Muscle of arm (tissue), 12 donors: ENCODE results near the gene C12orf50. TPM values are rescaled to one million over a fixed set of nuclear protein-coding genes. Genes with fewer than 3 reads are reported as not detected.
"Not testable (repeated sequence)": the region's sequence is repeated elsewhere in the genome, so short reads cannot be mapped to it uniquely, and the experiment has no call there.

Experiments used
- DNase-seq: peaks from one replicate; pipeline ENCODE4 v3.0.0-alpha.2; 2013
- polyA plus RNA-seq, 12 donors: library from polyadenylated mRNA; unstranded; fragments of 120-200 nt; gene quantifications; one replicate each; pipeline ENCODE4 v1.2.1, GENCODE V29; 2013; ENCODE audit not compliant: insufficient read length in 12 of 12

C12orf50 gene
- polyA plus RNA-seq, 12 donors, result 0.14 to 0.48 (median 0.20) TPM; not detected in 2

DNA sequence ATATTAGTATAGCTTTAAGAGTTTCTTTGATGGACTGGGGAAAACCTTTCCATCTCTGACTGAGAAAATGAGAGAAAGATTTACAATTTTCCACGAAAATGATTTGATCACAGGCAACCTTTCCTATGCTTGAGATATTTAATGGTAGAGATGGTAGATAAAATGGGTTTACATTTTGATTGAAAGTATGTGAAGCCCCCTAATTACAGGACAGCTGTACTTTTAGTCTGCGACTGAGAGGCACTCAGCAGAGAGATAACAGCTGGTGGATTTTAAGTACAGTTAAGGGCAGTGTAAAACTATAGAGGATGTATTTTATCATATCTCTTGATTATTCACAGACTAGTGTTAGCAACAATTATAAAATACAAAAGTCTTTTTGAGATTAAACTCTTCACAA is 40.7 kb downstream of the C12orf50 start:
- no peak for DNase-seq

DNA sequence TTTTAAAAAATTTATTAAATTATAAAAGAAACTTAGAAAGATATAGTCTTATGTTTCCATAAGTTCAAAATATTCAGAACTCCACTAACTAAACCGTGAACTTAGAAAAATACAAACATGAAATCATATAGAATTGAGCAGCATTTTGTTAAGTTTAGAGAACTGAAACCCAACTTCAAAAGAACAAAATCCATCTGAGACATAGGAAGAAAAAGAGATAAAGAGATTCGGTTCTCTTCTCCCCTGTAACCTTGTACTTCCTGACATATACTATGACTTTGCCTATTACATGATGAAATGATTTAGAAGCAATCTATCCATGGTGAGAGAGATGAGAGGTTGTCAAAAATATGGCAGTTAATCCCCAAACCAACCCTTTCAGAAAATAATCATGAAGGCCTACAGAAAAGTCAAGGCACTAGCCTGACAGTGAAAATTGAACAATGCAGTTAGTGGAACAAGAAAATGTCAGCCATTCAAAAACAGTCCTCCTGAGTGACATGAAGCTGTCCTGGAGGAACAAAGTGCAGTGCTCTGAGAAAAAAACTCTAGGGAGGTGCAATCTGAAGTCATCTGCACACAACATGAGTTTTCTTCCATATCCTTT is 44.0 kb downstream of the C12orf50 start:
- no peak for DNase-seq

DNA sequence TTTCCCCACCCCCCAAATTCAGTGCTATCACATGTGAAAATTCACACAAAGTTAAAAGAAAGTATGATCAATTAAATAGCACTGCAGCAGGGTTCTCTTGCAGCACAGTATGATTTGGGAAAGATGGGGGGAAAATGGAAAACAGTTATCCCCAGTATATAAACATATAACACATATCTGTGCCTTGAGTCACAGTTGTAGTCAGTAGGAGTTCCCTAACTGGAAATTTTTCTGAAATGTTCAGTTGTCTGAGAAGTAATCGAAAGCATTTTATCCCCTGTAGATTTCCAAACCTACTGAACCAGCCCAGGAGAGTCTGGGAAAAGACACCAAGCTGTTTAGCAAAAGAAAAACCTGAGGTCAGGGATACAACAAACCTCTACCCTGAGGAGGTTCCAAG is 47.0 kb downstream of the C12orf50 start:
- no peak for DNase-seq

DNA sequence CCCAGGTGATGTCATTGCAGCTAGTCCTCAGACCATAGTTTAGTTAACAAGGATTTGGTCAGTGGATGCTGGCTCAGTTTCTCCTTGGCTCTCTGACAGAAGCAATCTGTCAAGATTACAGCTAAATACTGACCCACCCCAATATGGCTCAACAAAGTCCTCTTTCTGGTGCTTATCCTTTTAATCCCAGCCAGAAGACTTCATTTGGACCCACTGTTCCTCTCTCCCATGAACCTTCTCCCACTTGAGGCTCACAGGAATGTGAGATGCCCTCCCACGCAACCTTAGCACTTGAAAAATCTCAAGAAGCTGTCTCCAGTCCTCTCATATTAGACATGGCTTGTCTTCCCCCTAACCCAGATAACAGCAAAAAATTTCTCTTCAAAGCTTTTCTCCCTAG is 47.7 kb downstream of the C12orf50 start:
- DNase-seq, result no peak

DNA sequence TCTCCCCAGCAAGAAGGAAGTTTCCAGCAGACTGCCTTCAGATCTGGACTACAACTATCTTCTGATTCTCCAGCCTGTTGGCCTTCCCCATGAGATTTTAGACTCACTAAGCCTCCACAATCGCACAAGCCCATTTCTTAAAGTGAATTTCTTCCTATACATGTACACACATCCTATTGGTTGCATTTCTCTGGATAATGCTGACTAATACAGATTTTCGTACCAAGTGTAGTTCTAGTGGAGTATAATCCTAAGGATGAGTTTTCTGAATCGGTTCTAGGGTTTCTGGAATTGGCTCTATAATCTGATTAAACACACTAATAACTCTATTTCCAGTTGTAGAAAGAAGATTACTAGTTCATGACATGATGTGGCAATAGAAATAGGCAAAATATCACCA is 53.3 kb downstream of the C12orf50 start:
- DNase-seq, result no peak

DNA sequence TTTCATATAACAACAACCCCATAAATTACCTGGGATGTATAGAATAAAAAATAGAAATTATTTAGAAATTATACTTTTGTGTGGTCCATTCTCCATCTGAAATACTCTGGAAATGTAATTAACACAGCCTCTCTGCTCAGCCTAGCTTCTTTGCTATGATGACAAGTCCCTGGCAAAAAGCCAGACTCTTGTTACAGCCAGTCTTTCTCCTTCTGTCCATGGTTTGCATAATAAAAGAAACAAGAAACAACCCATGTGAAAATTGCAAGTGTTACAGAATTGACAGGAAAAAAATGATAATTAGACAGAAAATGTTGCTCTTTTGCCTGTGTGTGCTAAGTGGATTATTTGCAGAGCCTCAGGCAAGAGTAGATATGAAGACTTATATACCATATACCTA is 61.3 kb downstream of the C12orf50 start:
- no peak for DNase-seq

DNA sequence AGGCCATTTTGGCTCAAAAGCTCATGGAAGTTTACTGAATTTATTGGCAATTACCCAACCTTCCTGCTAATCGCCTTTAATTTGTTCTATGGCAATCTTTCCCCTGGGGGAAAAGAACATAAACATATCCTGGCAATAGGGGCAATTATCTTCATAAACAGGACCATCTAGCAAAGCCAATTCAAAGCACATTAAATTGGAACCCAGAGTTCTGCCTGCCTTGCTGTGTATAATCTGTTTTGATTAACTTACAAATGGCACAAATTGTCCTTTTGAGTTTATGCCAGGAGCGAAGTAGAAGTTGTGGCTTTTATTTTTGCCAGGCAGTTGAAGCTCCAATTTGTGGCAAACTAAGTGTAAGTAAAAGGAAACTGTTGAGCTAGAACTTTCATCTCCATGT is 68.6 kb downstream of the C12orf50 start:
- no peak for DNase-seq

DNA sequence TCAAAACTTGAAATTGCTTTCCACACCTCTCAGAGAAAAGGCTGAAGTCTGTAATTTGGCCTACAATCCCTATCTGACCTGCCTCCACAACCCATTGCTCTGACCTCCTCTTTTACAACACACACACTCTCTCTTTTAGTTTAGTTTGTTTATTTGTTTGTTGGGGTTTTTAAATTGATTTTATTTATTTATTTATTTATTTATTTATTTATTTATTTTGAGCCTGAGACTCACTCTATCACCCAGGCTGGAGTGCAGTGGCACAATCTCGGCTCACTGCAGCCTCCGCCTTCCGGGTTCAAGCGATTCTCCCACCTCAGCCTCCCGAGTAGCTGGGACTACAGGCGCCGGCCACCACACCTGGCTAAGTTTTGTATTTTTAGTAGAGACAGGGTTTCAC is 75.2 kb downstream of the C12orf50 start:
- not testable (repeated sequence) for DNase-seq

DNA sequence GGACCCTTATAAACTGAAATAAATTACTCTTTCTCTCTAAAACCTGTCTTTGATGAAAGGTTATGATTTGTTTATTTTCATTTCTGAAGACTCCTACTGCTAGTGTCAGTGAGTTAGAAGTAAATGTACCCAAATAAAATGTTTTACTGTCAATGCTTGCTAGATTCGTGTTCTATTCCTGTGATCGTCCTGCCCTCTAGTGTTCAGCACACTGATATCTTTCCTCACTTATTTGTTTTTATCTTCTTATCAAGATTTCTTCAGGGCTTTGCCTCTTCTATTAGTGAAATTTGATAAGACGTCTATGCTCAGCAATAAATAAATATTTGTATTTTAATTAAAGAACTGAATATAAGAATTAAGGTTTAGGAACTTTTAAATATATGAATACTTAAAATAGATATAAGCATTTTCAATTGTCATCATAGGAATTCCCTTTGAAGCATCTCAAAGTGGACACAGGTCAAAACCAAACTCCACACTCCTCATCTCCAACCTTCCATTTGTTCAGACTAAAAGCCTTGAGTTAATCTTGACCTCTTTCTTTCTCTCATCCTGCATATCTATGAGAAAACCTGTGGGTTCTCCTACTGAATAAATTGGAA is 75.8 kb downstream of the C12orf50 start:
- peak; percentile 59 for DNase-seq

DNA sequence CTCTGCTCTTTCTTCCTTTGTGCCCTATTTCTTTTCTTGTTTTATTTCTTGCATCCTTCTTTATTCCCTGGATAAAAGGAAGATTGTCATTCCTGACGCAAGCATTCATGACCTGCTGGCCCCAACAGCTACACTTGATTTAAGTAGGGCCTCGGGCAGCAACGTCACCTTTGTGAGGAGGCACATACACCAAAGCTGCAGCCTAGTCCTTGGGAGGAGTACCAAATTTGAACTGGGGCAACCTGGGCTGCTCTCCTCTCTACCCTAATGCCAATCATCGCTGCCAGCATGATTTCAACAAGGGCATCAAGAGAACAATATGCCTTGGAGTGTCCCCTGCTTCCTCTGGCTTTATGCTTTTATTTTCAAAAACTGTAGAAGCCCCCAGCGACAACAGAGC is 76.4 kb downstream of the C12orf50 start:
- no peak for DNase-seq

DNA sequence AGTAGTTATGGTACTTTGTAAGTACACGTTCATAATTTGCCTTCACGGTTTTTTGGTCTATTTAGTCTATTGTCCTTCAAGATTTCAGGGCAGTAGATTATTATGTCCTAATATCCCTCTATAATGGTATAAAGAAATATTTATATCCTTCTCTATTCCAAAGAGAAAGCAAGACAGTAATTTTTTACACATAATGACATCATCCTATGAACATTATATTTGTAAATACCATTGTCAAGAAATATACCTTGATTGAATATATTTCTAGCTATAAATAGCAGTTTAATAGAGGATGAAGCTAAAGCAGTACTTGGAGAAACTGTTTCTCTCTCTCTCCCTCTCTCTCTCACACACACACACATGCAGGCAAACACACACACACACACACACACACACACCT is 77.0 kb downstream of the C12orf50 start:
- no peak for DNase-seq

DNA sequence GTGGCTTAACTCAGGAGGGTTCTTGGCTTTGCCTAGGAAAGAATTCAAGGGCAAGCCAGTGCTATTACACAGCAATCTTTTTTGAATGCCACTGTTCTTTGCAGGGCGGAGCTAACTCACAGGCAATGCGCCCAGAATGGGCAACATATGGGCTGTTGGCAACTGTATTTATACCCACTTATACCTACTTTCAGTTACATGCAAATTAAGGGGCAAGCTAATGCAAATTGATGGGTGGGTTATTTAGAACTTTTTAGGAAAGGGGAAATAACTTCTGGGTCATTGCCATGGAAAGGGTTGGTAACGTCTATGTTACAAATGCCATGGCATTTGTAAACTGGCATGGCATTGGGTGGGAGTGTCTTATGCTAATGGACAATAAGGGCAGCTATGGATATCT is 85.4 kb downstream of the C12orf50 start:
- DNase-seq, result no peak

DNA sequence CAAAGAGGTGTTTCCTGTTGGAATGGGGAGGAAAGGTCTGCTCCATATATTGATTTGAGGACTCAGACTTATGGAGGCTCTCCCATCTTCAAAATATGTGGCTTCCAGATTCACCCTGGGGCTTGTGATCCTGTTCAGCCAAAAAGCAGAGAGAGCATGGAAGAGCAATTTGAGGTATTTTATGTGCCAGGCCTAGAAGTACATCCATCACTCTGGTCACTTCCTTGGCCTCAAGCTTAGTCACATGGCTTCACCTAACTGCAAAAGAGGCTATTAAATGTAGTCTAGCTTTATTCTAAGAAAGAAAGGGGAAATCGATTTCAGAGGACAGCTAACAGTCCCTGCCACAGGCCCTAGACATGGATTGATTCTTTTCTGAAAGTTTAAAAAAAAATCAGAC is 86.2 kb downstream of the C12orf50 start:
- DNase-seq, result no peak

DNA sequence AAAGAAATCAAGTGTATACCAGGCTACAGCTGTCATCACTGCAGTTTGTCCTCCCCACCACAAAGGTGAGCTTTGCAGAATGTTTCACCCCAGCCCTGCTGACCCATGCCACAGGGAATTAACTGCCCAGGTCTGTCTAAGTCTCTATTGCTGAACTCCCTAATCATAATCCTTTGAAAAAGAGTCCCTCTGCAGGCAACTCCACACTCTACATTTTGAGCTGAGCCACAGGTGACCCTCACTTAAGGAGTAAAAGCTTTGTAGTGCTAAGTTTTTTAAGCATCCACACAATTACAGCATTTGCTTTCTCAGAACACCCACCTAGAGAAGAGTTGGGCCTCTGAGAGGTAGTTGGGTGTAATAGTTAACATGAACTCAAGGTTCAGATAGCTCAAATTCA is 90.0 kb downstream of the C12orf50 start:
- DNase-seq, result no peak

DNA sequence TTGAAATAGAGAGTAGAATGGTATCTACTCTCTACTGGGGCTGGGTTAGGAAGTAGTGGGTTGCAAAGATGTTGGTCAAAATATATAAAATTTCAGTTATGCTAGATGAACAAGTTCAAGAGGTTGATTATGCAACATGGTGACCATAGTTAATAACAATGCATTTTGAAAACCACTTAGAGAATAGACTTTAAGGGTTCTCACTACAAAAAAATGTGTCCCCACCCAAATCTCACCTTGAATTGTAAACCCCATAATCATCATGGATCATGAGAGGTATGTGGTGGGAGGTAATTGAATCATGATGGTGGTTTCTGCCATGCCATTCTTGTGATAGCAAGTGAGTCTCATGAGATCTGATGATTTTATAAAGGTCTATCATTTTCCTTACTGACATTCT is 94.0 kb downstream of the C12orf50 start:
- DNase-seq, result no peak

DNA sequence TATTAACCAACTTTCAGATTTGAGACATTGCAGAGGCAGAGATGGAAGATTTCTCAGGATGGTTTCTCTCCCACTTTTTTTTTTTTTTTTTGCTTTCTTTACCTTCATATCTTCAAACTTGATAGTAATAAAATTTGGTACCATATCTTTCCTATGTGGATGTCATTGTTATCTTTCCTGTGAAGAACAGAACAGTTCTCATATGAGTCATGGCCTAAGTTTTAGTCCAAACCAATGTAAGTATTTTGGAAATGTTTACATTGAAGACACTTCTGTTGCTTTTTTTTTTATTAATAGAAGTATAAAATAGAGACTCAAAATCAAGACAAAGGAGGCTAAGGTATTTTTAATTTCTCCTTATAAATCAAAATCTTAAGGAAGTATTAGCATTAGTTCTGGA is 95.2 kb downstream of the C12orf50 start:
- DNase-seq, result no peak

DNA sequence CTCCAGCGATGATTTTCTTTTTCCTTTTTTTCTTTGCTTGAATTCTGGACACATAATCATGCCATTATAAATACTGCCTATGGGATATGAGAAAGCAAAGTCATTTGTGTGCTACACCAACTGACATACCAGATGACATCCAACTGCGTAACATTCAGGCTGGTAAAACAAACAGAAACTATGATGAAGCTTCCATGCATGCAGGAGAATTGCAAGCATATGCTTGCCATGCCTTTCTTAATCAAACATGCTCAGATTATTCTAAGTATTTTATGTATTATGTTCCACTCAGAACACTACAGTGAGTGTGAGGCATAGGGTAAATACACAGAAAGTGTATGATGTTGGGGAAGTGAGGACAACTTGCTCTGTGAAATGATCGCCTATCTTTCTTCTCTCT is 97.4 kb downstream of the C12orf50 start:
- no peak for DNase-seq

DNA sequence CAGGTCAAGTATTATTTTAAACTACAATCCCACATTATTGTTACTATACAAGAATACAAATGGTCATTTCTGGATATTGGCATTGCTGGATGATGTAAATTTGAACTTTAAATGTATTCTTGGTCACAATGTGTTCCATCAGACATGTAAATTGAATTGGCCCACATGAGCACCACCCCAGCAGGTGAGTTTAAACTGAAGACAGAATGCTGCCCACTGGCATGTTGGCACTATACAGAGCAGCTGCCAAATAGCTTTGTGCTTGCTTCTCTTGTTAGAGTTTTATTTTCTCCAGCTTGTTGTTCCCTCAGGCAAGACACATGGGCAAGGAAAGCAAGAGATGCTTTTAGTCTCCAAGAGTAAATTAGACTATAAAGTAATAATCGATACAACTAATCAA is 98.6 kb downstream of the C12orf50 start:
- DNase-seq, result no peak

Other genes with a start within 250 kb of the C12orf50 start
- gene CEP290, start 112.7 kb upstream of the C12orf50 start, polyA plus RNA-seq, result 10 to 100 TPM in 11 of 12 donors, not detected in 1; 10.9 to 26.6 (median 17.0) TPM
- 100 to 1,000 TPM in 1 of 12 donors, 10 to 100 TPM in 11; 12.9 to 153 (median 17.6) TPM for gene TMTC3, start 112.9 kb upstream of the C12orf50 start, polyA plus RNA-seq